Testis (tissue), 3 donors: ENCODE results near the gene VKORC1. TPM values are rescaled to one million over a fixed set of nuclear protein-coding genes. Genes with fewer than 3 reads are reported as not detected.

Experiments used
- DNase-seq: peaks from one replicate; pipeline ENCODE4 v3.0.0-alpha.2; 2019
- H3K27ac ChIP-seq, 2 donors: fragments of 200-600 bp; sonication (generic); one replicate each; pipeline ENCODE4 v1.5.1; 2019
- H3K27me3 ChIP-seq: fragments of 200-600 bp; sonication (generic); one replicate; pipeline ENCODE4 v1.5.1; 2019
- H3K36me3 ChIP-seq: fragments of 200-600 bp; sonication (generic); one replicate; pipeline ENCODE4 v1.5.1; 2017; ENCODE audit warnings: low read depth; ENCODE audit errors: missing control alignments
- H3K4me1 ChIP-seq: fragments of 200-600 bp; sonication (generic); one replicate; pipeline ENCODE4 v1.5.1; 2019
- H3K4me3 ChIP-seq, 2 donors: fragments of 200-600 bp; sonication (generic); one replicate each; pipeline ENCODE4 v1.5.1; 2017 to 2019
- H3K9me3 ChIP-seq: fragments of 200-600 bp; sonication (generic); one replicate; pipeline ENCODE4 v1.5.1; 2017
- POLR2A ChIP-seq: fragments of 450-650 bp; IDR thresholded peaks from one replicate; pipeline ENCODE4 v1.6.1; 2017; ENCODE audit warnings: antibody characterized with exemption, mild to moderate bottlenecking, moderate library complexity
- WGBS, 2 donors: methylation state at CpG; one replicate each; pipeline ENCODE4 v1.1.5; 2018; 5-methylcytosine and 5-hydroxymethylcytosine counted together
- intact Hi-C: fragments of 100-400 bp; cut with DNase I; formaldehyde crosslinking; loops from one replicate; pipeline ENCODE4 v1.15.1; 2023; ENCODE audit warnings: low total_unique reads
- polyA plus RNA-seq: library from polyadenylated mRNA; stranded (reverse); fragments of 350-450 nt; fragmentation: Illumina TruSeq; extraction: RNeasy Lipid Tissue Mini Kit (QIAGEN cat#74804); gene quantifications from one replicate; pipeline ENCODE4 v1.2.3, GENCODE V29; 2014; ENCODE audit warnings: low read depth, low replicate concordance; ENCODE audit not compliant: insufficient read depth
- total RNA-seq, 2 donors: library from RNA; depleted of rRNA; stranded (reverse); fragments of >200 nt; gene quantifications; one replicate each; pipeline ENCODE4 v1.2.3, GENCODE V29; 2016
- TF ChIP-seq, protein P1 (sequence below), 3 experiments: fragments of 450-650 bp in 2 of 3; fragments of 200-600 bp in 1 of 3; sonication (generic) in 1 of 3; IDR thresholded peaks; one replicate each; pipeline ENCODE4 v1.5.1; 2016 to 2019; ENCODE audit warnings: antibody characterized with exemption in 3 of 3, mild to moderate bottlenecking in 2 of 3, moderate library complexity in 1 of 3

VKORC1 gene
- total and polyA plus RNA-seq, 3 donors from 2014 or later = 102 to 183 (median 102) TPM

DNA sequence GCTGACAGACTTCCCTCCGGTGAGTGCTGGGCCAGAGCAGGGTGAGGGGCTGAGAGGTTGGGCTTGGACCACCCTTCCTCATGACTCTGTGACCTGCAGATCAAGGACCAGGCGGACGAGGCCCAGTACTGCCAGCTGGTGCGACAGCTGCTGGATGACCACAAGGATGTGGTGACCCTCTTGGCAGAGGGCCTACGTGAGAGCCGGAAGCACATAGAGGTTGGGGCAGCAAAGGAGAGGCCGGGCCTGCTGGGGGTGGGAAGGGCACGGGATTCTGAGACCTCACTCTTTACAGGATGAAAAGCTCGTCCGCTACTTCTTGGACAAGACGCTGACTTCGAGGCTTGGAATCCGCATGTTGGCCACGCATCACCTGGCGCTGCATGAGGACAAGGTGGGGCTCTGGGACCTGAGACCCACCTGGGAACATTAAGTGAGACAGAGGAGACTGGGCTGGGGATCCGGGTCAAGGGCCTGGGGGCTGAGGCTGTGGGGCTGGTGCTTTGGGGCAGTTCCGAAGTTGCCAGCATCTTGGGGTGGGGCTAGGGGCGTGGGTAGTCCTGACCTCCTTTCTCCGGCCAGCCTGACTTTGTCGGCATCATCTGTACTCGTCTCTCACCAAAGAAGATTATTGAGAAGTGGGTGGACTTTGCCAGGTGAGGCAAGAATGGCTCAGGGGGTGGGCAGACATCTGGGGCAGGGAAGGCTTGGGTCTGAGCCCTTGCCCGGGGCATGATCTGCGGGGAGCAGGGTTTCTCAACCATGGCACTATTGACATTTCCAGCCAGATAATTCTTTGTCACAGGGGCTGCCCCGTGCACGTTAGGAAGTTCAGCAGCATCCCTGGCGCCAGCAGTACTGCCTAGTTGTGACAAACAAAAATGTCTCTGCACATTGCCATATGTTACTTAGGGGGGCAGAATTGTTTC, 15.8 kb upstream of the VKORC1 start:
- no peak for DNase-seq
- 86% methylated on average over 14 to 26 of the region's 26 CpGs for WGBS, 2 donors
- no peak overlapping the region for H3K27ac ChIP-seq
- intact Hi-C loops = no loop called here
- H3K9me3 ChIP-seq = no peaks in the 10 kb centered on the region
- no peak overlapping the region for H3K4me3 ChIP-seq
- H3K4me1 ChIP-seq = peaks cover 31% of the 10 kb centered on the region
- H3K36me3 ChIP-seq = no peaks in the 10 kb centered on the region
- no peak for TF ChIP-seq POLR2A
- TF ChIP-seq, protein P1, sequence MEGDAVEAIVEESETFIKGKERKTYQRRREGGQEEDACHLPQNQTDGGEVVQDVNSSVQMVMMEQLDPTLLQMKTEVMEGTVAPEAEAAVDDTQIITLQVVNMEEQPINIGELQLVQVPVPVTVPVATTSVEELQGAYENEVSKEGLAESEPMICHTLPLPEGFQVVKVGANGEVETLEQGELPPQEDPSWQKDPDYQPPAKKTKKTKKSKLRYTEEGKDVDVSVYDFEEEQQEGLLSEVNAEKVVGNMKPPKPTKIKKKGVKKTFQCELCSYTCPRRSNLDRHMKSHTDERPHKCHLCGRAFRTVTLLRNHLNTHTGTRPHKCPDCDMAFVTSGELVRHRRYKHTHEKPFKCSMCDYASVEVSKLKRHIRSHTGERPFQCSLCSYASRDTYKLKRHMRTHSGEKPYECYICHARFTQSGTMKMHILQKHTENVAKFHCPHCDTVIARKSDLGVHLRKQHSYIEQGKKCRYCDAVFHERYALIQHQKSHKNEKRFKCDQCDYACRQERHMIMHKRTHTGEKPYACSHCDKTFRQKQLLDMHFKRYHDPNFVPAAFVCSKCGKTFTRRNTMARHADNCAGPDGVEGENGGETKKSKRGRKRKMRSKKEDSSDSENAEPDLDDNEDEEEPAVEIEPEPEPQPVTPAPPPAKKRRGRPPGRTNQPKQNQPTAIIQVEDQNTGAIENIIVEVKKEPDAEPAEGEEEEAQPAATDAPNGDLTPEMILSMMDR (IDR thresholded peaks at IDR 0.05) = no peak
- no peaks in the 10 kb centered on the region for H3K27me3 ChIP-seq

DNA sequence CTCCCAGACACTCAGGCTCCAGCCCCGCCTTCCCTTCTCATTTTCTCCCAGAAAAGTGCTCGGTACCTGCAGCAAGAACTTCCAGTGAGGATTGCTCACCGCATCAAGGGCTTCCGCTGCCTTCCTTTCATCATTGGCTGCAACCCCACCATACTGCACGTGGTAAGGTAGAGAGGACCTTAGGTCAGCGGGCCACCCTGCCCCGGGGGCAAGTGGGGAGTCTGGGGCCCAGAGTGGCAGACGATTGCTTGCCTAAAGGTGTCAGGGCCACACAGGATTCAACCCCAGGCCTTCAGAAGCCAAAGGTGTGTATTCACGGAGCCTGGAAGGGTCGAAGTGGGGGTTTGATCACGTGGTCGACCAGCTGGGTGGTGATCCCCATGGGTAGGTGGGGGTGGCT, 15.0 kb upstream of the VKORC1 start:
- WGBS, 2 donors = 66 to 74% methylated on average over 6 to 12 of the region's 12 CpGs
- TF ChIP-seq POLR2A = no peak
- TF ChIP-seq, protein P1 (IDR thresholded peaks at IDR 0.05) = no peak
- no peak overlapping the region for H3K27ac ChIP-seq
- H3K4me1 ChIP-seq = peaks cover 31% of the 10 kb centered on the region
- H3K27me3 ChIP-seq = no peaks in the 10 kb centered on the region
- H3K9me3 ChIP-seq = no peaks in the 10 kb centered on the region
- intact Hi-C loops = no loop called here
- no peaks in the 10 kb centered on the region for H3K36me3 ChIP-seq
- no peak for DNase-seq
- H3K4me3 ChIP-seq = no peak overlapping the region

GRCh38 chr16:31108794-31109558, 14.4 kb upstream of the VKORC1 start:
- peak overlapping the region; percentile 80 to 85 for H3K4me3 ChIP-seq
- DNase-seq = no peak
- TF ChIP-seq, protein P1 (IDR thresholded peaks at IDR 0.05) = no peak
- no peaks in the 10 kb centered on the region for H3K9me3 ChIP-seq
- intact Hi-C loops = no loop called here
- H3K36me3 ChIP-seq = no peaks in the 10 kb centered on the region
- H3K27ac ChIP-seq = peak overlapping the region; percentile 88 to 93
- H3K4me1 ChIP-seq = peaks cover 31% of the 10 kb centered on the region
- no peaks in the 10 kb centered on the region for H3K27me3 ChIP-seq
- 30 to 50% methylated on average over 25 to 50 of the region's 57 CpGs for WGBS, 2 donors

GRCh38 chr16:31108035-31108793, 13.6 kb upstream of the VKORC1 start, which contains the start of gene BCKDK:
Gene BCKDK, plus strand, starts transcription at chr16:31108386. Its CDS starts 838 bp downstream, at chr16:31109224.
- peak within 1 kb of the TSS; percentile 88 to 93 for H3K27ac ChIP-seq
- H3K9me3 ChIP-seq = no peaks in the 10 kb centered on the region
- WGBS, 2 donors = 4 to 13% methylated on average over 11 to 53 of the region's 68 CpGs
- H3K4me3 ChIP-seq = peak within 1 kb of the TSS; percentile 80 to 85
- DNase-seq = peak; percentile 82
- intact Hi-C loops = no loop called here
- TF ChIP-seq POLR2A = no peak
- TF ChIP-seq, protein P1 (IDR thresholded peaks at IDR 0.05) = no peak
- H3K4me1 ChIP-seq = peaks cover 23% of the 10 kb centered on the region
- no peaks in the 10 kb centered on the region for H3K36me3 ChIP-seq
- H3K27me3 ChIP-seq = no peaks in the 10 kb centered on the region
